HG03342 (cell line): ENCODE measurements around the gene EXD3.

ENCODE experiments used
- ATAC-seq: cut with Tn5 transposase; IDR thresholded peaks from one replicate; pipeline ENCODE4 v1.9.1; 2021; ENCODE audit warnings: mild to moderate bottlenecking, moderate library complexity; ENCODE audit not compliant: unreplicated experiment

The EXD3 gene

DNA sequence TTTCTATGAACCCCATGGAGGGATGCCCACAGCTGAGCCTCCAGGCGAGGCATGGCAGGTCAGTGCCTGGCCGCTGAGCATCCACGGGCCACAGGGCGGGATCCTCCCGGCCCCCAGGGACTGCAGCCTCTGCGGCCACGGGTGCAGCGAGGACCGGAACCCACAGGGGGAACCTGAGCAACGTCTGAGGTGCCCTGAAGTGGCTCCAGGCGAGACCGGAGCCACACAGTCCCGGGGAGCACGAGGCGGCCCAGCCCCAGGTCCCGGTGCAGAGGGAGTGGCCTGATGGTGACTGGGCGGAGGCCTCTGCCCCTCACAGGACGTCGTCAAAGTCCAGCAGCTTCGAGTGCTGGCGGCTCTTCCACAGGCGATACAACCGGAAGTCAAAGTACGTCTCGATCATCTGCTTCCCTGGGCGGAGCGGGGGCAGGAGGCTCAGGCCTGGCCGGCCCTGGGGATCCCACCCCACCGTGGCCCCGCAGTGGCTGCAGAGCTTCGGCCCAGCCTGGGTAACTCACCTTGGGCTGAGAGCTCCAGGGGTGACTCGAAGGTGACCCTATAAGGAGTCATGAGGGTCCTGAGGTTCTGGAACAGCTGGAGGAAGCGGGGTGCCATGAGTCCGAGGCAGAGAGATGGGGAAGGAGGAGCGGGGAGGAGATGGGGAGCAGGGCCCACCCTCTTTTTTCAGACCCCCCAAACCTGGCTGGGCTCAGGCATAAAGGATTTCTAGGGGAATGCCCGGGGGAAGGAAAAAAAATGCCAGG is 26.3 kb upstream of the EXD3 start:
- ATAC-seq: no peak

- no peak for ATAC-seq
These were observed 25.6 kb upstream of the EXD3 start for GRCh38 chr9:137448602-137448962.

- no peak for ATAC-seq
These were observed 25.0 kb upstream of the EXD3 start for GRCh38 chr9:137447722-137448601.

DNA sequence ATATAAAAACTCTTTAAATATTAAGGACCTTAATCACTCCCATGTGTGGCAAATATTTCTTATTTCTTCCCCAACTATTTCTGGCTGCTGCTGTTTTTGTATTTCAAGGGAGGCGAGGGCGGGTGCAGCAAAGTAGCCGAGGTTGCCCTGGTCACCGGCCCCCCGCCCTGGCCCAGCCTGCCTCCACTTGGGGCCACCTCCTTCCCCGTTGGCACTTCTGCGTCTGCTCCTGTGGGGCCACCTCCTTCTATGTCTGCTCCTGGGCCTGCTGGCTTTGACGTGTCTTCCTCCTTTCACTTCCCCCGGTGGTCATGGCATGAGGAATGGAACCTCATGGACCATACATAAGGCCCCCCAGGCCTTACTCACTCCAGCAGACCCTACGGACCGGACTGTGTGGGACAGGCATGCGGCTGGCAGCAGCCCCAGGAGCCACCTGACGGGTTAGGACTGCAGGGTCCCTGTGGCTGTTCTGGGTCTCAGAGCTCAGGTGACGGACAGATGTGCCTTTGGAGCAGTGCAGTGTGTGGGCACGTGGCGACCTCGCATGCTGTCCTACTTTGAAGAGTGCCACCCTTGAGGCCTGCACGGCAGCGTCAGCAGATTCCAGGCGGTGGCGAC is 24.0 kb upstream of the EXD3 start:
- no peak for ATAC-seq

DNA sequence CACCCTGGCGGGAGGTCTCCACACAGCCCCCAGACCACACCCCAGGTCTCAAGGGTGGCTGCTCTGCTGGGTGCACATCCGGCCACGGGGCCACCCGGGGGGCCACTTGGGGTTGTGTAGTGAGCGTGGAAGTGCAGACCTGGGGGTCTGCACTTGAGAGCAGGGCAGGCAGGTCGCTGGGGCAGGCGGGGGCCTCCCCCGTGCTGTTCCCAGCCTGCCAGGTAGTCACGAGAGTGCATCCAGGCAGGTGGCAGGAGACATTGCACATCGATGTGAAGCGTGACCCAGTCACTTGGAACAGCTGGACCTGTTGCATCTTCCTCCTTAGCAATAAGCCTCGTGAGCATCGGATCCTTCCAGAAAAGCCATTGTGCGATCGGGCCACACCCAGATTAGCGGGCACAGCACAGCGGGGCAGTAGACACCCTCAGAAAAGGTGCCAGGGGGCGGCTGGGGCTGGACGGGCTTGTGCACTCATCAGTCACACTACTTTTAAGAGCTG is 23.0 kb upstream of the EXD3 start:
- no peak for ATAC-seq

DNA sequence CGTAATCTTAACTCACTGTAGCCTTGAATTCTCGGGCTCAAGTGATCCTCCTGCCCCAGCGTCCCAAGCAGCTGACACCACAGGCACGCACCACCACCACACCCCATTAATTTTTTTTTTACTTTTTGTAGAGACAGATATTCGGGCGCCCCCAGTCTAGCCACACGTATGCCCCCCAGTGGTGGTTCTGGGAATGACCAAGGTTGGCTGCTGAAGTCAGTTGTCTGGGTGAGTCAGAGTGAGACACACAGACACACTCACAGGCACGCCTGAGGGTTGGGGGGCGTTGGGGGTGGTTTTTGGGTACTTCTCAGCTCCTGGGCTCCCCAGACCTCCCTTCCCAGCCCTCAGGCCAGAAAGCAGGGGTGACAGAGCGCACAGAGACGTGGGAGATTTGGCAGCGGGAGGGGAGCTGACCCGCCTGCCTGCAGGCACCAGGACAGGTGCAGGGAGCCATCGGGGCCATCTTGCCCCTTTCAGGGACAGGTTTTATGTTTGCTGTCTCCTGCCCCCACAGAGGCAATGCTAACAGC is 22.4 kb upstream of the EXD3 start:
- no peak for ATAC-seq

- ATAC-seq: no peak
These were observed 21.3 kb upstream of the EXD3 start for GRCh38 chr9:137444106-137444790.

GRCh38 chr9:137441935-137442321 is 19.0 kb upstream of the EXD3 start:
- no peak for ATAC-seq

DNA sequence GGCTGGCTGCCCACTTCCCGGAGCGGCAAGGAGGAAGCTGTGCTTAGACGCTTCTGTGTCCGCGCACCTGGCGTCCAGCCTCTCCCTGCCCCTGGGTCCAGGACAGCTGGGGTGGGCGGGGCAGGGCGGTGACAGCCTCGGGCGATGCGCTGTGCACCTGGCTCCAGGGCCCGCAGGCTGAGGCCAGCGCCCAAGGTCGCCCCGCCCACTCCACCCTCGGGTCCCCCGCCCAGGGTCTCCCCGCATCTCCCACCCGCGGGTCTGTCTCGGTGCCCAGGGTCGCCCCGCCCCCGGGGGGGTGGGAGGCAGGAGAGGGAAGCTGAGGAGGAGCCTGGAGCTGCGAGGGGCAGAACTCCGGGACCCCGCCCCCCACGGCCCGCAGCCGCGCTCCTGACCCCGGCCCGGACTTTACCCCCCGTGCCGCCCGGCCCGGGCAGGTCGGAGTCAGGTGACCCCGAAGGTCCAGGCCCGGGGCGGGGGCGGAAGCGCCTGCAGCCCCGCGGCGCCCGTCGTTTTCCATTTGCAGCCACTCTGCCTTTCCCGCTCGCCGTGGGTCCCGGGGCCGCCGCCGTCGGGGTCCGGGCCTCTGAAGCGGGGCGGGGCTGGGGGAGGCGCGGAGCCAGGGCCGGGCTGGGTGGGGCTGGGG is 18.4 kb upstream of the EXD3 start, which contains the start of gene ENTPD8:
Gene ENTPD8, minus strand, starts transcription at position 69 of the 646 bp plus-strand sequence. CDS start 3,072 bp downstream, outside the sequence.
- no peak for ATAC-seq

DNA sequence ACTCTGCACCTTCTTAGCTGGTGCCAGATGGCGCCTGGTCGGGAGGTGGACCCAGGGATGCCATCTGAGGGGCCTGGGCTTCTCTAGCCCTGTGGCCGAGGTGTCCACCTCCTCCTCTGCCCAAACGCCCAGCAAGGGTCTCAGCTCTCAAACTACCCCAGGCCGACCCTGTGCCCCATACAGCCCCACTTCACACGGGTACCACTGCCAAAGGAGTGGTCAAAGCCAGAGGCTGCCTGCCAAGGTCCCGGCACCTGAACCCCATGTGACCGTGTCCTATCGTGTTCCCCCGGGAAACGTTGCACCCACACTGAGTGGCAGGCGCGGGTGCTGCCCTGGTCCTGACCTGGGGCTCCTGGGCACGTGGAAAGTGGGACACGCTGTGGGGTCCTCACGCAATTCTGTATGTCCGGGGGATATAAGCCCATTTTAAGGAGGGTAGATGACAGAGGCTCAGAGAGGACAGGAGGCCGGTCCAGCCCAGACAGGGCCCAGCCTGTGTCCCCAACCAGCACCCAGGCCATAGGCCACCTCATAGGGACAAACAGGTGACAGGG is 16.3 kb upstream of the EXD3 start:
- ATAC-seq: no peak

GRCh38 chr9:137438591-137439157 is 15.7 kb upstream of the EXD3 start:
- ATAC-seq: no peak

GRCh38 chr9:137437691-137438590 is 15.0 kb upstream of the EXD3 start:
- ATAC-seq: no peak

DNA sequence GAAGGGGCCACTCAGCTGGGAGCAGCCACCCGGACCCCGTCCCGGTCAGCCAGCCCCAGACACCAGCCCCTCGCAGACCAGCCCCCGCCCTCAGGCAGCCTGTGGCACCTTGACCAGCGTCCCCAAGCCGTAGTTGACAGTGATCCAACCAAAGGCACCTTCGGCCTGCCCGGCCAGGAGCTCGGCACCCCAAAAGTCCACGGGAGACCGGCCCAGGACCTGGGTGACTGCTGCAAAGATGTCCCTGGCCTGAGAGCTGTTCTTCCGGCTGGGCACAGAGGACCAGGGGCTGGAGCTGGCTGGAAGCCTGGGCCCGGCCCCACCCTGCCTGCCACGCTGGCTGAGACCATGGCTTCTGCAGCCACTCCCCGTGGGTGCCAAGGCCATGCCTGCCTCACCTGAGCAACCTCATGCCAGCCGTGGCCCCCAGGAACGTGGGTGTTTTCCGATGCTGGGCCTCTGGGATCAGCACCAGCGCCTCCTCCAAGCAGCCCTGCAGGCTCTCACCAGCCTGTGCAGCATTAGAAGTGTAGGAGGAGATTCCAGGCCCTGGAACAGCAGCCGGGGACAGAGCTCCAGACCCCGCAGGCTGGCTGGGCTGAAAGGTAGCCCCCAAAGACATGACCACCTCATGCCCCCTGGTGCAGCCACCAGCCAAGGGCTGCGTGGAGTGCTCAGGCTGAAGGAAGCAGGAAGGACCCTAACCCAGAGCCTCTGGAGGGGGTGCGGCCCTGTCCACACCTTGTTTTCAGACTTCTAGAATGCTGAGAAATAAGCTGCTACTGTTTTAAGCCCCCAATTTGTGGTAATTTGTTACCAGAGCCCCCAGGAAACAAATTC is 14.0 kb upstream of the EXD3 start:
- ATAC-seq: no peak

GRCh38 chr9:137435980-137436760 is 13.2 kb upstream of the EXD3 start:
- ATAC-seq: no peak

DNA sequence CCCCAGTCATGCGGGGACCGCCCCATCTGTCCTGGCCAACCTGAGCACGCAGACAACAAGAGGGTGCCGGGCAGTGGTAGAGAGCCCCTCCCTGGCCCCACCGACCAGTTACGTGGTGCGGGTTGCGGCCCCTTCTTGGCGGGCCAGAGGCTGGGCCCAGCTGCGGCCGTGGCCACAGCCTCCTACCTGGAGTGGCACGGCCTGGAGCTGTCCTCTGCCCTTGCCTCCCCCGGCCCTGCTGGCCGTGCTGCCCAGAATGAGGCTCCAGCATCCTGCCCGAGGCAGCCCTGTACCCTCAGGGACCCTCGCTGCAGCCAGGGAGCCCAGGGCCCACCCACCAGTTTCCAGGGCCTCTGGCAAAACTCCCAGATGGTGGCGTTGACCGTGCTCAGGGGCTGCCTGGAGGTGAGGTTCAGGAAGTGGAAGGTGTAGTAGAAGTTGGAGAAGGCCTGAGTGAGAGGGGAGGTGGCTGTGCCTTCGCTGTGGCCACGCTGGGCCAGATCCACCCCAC is 12.5 kb upstream of the EXD3 start:
- no peak for ATAC-seq

- no peak for ATAC-seq
These were observed 11.8 kb upstream of the EXD3 start for GRCh38 chr9:137434498-137435380.
